CD4-positive, alpha-beta memory T cell (primary cell): ENCODE data around the gene TAPBPL. TPM values are rescaled to one million over a fixed set of nuclear protein-coding genes. Genes with fewer than 3 reads are reported as not detected.

Experiments
- CTCF ChIA-PET: fragments of 350-600 bp; sonication (Branson Sonifier 250); formaldehyde crosslinking; loops from one replicate; lab custom pipeline; 2021; ENCODE audit warnings: inconsistent platforms; ENCODE audit not compliant: partially characterized antibody; lab: Charles Lee
- POLR2A ChIA-PET: fragments of 350-600 bp; sonication (Branson Sonifier 250); formaldehyde crosslinking; loops from one replicate; lab custom pipeline; 2021; ENCODE audit not compliant: partially characterized antibody; lab: Charles Lee
- DNase-seq, 5 donors: peaks; one replicate each; pipeline versions ENCODE4 v3.0.0 to v3.0.0-alpha.2; 2020 to 2022; ENCODE audit warnings: mixed read lengths in 1 of 5
- H3K27ac ChIP-seq: one replicate; pipeline ENCODE4 v1.7.0; 2013; ENCODE audit warnings: low read depth, low read length
- H3K27me3 ChIP-seq: 2 replicates; pipeline ENCODE4 v1.7.0; 2013; ENCODE audit warnings: mild to moderate bottlenecking, low read length, moderate library complexity; ENCODE audit not compliant: insufficient read depth
- H3K36me3 ChIP-seq: 2 replicates; pipeline ENCODE4 v1.7.0; 2013; ENCODE audit warnings: mild to moderate bottlenecking, low read length, moderate library complexity; ENCODE audit not compliant: insufficient read depth
- H3K4me1 ChIP-seq: 2 replicates; pipeline ENCODE4 v1.7.0; 2013; ENCODE audit warnings: mild to moderate bottlenecking, low read length, moderate library complexity; ENCODE audit not compliant: insufficient read depth
- H3K4me3 ChIP-seq, 2 donors: one replicate each; pipeline ENCODE4 v1.7.0; 2013; ENCODE audit warnings: low read length in 2 of 2, mild to moderate bottlenecking in 1 of 2
- H3K9me3 ChIP-seq, 2 donors: one replicate each; pipeline ENCODE4 v1.7.0; 2013; ENCODE audit warnings: low read length in 2 of 2, control low read depth in 1 of 2; ENCODE audit not compliant: control insufficient read depth in 1 of 2
- H3K27ac Mint-ChIP-seq, 7 donors: one replicate each; pipeline ENCODE4 v1.8.0; 2020 to 2021; ENCODE audit warnings: mixed read lengths in 7 of 7, mild to moderate bottlenecking in 6 of 7, inconsistent platforms in 3 of 7, moderate library complexity in 3 of 7
- H3K27me3 Mint-ChIP-seq, 2 donors: one replicate each; pipeline ENCODE4 v1.8.0; 2020 to 2021; ENCODE audit warnings: mixed read lengths in 2 of 2
- H3K36me3 Mint-ChIP-seq, 2 donors: one replicate each; pipeline ENCODE4 v1.8.0; 2020 to 2021; ENCODE audit warnings: mixed read lengths in 2 of 2, inconsistent platforms in 1 of 2, mild to moderate bottlenecking in 1 of 2
- H3K4me1 Mint-ChIP-seq, 4 donors: one replicate each; pipeline ENCODE4 v1.8.0; 2020 to 2021; ENCODE audit warnings: mixed read lengths in 4 of 4, mild to moderate bottlenecking in 1 of 4
- H3K4me3 Mint-ChIP-seq, 8 donors: one replicate each; pipeline ENCODE4 v1.8.0; 2020 to 2021; ENCODE audit warnings: mixed read lengths in 8 of 8, mild to moderate bottlenecking in 7 of 8, moderate library complexity in 6 of 8, inconsistent platforms in 3 of 8
- H3K9me3 Mint-ChIP-seq, 8 donors: one replicate each; pipeline ENCODE4 v1.8.0; 2020 to 2021; ENCODE audit warnings: mixed read lengths in 8 of 8, mild to moderate bottlenecking in 5 of 8, inconsistent platforms in 3 of 8, moderate library complexity in 1 of 8
- intact Hi-C: fragments of 100-400 bp; cut with micrococcal nuclease; formaldehyde crosslinking; loops from one replicate; pipeline ENCODE4 v1.15.1; 2023
- polyA plus RNA-seq, 2 donors: library from polyadenylated mRNA; unstranded; fragments of 300-500 nt; fragmentation: Illumina TruSeq; gene quantifications; one replicate each; pipeline ENCODE4 v1.2.3, GENCODE V29; 2021
- total RNA-seq, 2 experiments: library from RNA; stranded (reverse); gene quantifications; one replicate each; pipeline ENCODE4 v1.2.3, GENCODE V29; 2021

TAPBPL gene
- total and polyA plus RNA-seq, 4 experiments from 2014 or later, result 66.4 to 116 (median 84.6) TPM

- intact Hi-C loops, result loop anchor here (1.0 kb wide), 1 partner anchor 9 kb away; the partner anchor contains the start of gene TAPBPL
- peak in 4 of 5 donors; percentile 41 to 67 (median 52) for DNase-seq
Measured at GRCh38 chr12:6460751-6461371, 9.0 kb downstream of the TAPBPL start.

GRCh38 chr12:6461401-6462233 lies 9.8 kb downstream of the TAPBPL start:
- POLR2A ChIA-PET, result interaction anchor here (0.9 to 10.7 kb wide), 17 partner anchors 9 to 367 kb away, joined by 3 to 728 read pairs (median 9); partner anchors contain the start of genes CD27, GAPDH, IFFO1 and MRPL51
- intact Hi-C loops, result loop anchor here (1.0 to 2.0 kb wide), 4 partner anchors 9 to 127 kb away; partner anchors contain the start of genes CD27, MRPL51 and TAPBPL
- peak overlapping the region in 1 of 2 donors; percentile 42 for H3K4me3 ChIP-seq
- CTCF ChIA-PET, result interaction anchor here (0.7 to 10.5 kb wide), 14 partner anchors 9 to 138 kb away, joined by 3 to 341 read pairs (median 9); partner anchors contain the start of genes CD27, GAPDH, MRPL51 and TAPBPL
- peak; percentile 82 to 96 (median 86) for DNase-seq
- no peaks in the 10 kb centered on the region for H3K27me3 ChIP-seq
- no peaks in the 10 kb centered on the region for H3K9me3 ChIP-seq
- Mint-ChIP-seq H3K4me3 (peak overlapping the region; percentile 53 to 89 (median 80)), H3K27me3 (no peaks in the 10 kb centered on the region), H3K27ac (peak overlapping the region; percentile 90 to 99 (median 98)), H3K9me3 (no peaks in the 10 kb centered on the region), H3K36me3 (peaks cover 55 to 71% of the 10 kb centered on the region in 2 donors), H3K4me1 (peaks cover 65 to 93% (median 80%) of the 10 kb centered on the region in 4 donors)
- H3K36me3 ChIP-seq, result peaks cover 52% of the 10 kb centered on the region
- peak overlapping the region; percentile 82 for H3K27ac ChIP-seq
- peaks cover 89% of the 10 kb centered on the region for H3K4me1 ChIP-seq

More at GRCh38 chr12:6460751-6461371, 9.0 kb downstream of the TAPBPL start:
- H3K4me3 ChIP-seq, result peak overlapping the region; percentile 27 to 42
- no peaks in the 10 kb centered on the region for H3K9me3 ChIP-seq
- ChIA-PET POLR2A (interaction anchor here (1.0 to 10.7 kb wide), 12 partner anchors 10 to 367 kb away, joined by 3 to 728 read pairs (median 58); partner anchors contain the start of genes CD27, GAPDH, IFFO1 and MRPL51), CTCF (interaction anchor here (0.8 to 10.5 kb wide), 10 partner anchors 10 to 138 kb away, joined by 3 to 341 read pairs (median 13); partner anchors contain the start of genes CD27, GAPDH, MRPL51 and TAPBPL)
- Mint-ChIP-seq H3K4me3 (peak overlapping the region; percentile 53 to 89 (median 80)), H3K27ac (peak overlapping the region; percentile 90 to 99 (median 98)), H3K36me3 (peaks cover 58 to 71% of the 10 kb centered on the region in 2 donors), H3K27me3 (no peaks in the 10 kb centered on the region), H3K4me1 (peaks cover 64 to 90% (median 79%) of the 10 kb centered on the region in 4 donors), H3K9me3 (no peaks in the 10 kb centered on the region)
- peaks cover 45% of the 10 kb centered on the region for H3K36me3 ChIP-seq
- peaks cover 82% of the 10 kb centered on the region for H3K4me1 ChIP-seq
- H3K27me3 ChIP-seq, result no peaks in the 10 kb centered on the region
- H3K27ac ChIP-seq, result peak overlapping the region; percentile 82

GRCh38 chr12:6462234-6462995 lies 10.6 kb downstream of the TAPBPL start:
- peak overlapping the region; percentile 53 to 89 (median 80) for H3K4me3 Mint-ChIP-seq
- POLR2A ChIA-PET, result interaction anchor here (0.6 to 10.7 kb wide), 19 partner anchors 8 to 497 kb away, joined by 3 to 728 read pairs (median 8); partner anchors contain the start of genes CD27, GAPDH, IFFO1 and MRPL51
- peaks cover 50 to 71% of the 10 kb centered on the region in 2 donors for H3K36me3 Mint-ChIP-seq
- peak overlapping the region; percentile 90 to 99 (median 98) for H3K27ac Mint-ChIP-seq
- CTCF ChIA-PET, result interaction anchor here (0.7 to 10.5 kb wide), 14 partner anchors 8 to 139 kb away, joined by 3 to 341 read pairs (median 10); partner anchors contain the start of genes CD27, GAPDH, MRPL51 and TAPBPL
- peaks cover 89% of the 10 kb centered on the region for H3K4me1 ChIP-seq
- H3K9me3 ChIP-seq, result no peaks in the 10 kb centered on the region
- no peaks in the 10 kb centered on the region for H3K27me3 ChIP-seq
- intact Hi-C loops, result loop anchor here (1.0 to 2.0 kb wide), 3 partner anchors 18 to 128 kb away; partner anchors contain the start of genes CD27 and MRPL51
- peak in 1 of 5 donors; percentile 80 for DNase-seq
- H3K36me3 ChIP-seq, result peaks cover 45% of the 10 kb centered on the region
- peaks cover 68 to 94% (median 82%) of the 10 kb centered on the region in 4 donors for H3K4me1 Mint-ChIP-seq
- H3K4me3 ChIP-seq, result peak overlapping the region in 1 of 2 donors; percentile 28
- H3K27ac ChIP-seq, result peak overlapping the region; percentile 82
- no peaks in the 10 kb centered on the region for H3K27me3 Mint-ChIP-seq
- H3K9me3 Mint-ChIP-seq, result no peaks in the 10 kb centered on the region

GRCh38 chr12:6463216-6463615 lies 11.4 kb downstream of the TAPBPL start:
- Mint-ChIP-seq H3K27ac (peak overlapping the region; percentile 90 to 99 (median 98)), H3K4me3 (peak overlapping the region; percentile 53 to 89 (median 80)), H3K27me3 (no peaks in the 10 kb centered on the region), H3K4me1 (peaks cover 71 to 97% (median 87%) of the 10 kb centered on the region in 4 donors), H3K9me3 (no peaks in the 10 kb centered on the region), H3K36me3 (peaks cover 50 to 73% of the 10 kb centered on the region in 2 donors)
- peak in 3 of 5 donors; percentile 33 to 60 (median 45) for DNase-seq
- ChIA-PET CTCF (interaction anchor here (0.9 to 10.5 kb wide), 14 partner anchors 15 to 140 kb away, joined by 3 to 341 read pairs (median 8); partner anchors contain the start of genes CD27, GAPDH, MRPL51 and TAPBPL), POLR2A (interaction anchor here (0.7 to 10.7 kb wide), 13 partner anchors 7 to 496 kb away, joined by 3 to 728 read pairs (median 39); partner anchors contain the start of genes CD27, GAPDH, MRPL51 and NCAPD2)
- intact Hi-C loops, result loop anchor here (2.0 kb wide), 2 partner anchors 30 to 128 kb away; partner anchors contain the start of gene MRPL51
- H3K27ac ChIP-seq, result peak overlapping the region; percentile 82
- H3K36me3 ChIP-seq, result peaks cover 37% of the 10 kb centered on the region
- peak overlapping the region; percentile 12 to 28 for H3K4me3 ChIP-seq
- no peaks in the 10 kb centered on the region for H3K9me3 ChIP-seq
- H3K27me3 ChIP-seq, result no peaks in the 10 kb centered on the region
- H3K4me1 ChIP-seq, result peaks cover 92% of the 10 kb centered on the region

- peaks cover 72 to 97% (median 87%) of the 10 kb centered on the region in 4 donors for H3K4me1 Mint-ChIP-seq
- no peaks in the 10 kb centered on the region for H3K27me3 Mint-ChIP-seq
- H3K27ac ChIP-seq, result peak overlapping the region; percentile 82
- no peaks in the 10 kb centered on the region for H3K27me3 ChIP-seq
- CTCF ChIA-PET, result interaction anchor here (0.9 to 10.5 kb wide), 13 partner anchors 15 to 141 kb away, joined by 3 to 341 read pairs (median 9); partner anchors contain the start of genes CD27, GAPDH, MRPL51 and TAPBPL
- POLR2A ChIA-PET, result interaction anchor here (0.6 to 10.7 kb wide), 13 partner anchors 7 to 225 kb away, joined by 3 to 728 read pairs (median 39); partner anchors contain the start of genes CD27, GAPDH, MRPL51 and NCAPD2
- H3K4me1 ChIP-seq, result peaks cover 92% of the 10 kb centered on the region
- peaks cover 31% of the 10 kb centered on the region for H3K36me3 ChIP-seq
- peak overlapping the region; percentile 12 to 28 for H3K4me3 ChIP-seq
- H3K36me3 Mint-ChIP-seq, result peaks cover 46 to 72% of the 10 kb centered on the region in 2 donors
- H3K27ac Mint-ChIP-seq, result peak overlapping the region; percentile 90 to 99 (median 98)
- intact Hi-C loops, result loop anchor here (2.0 kb wide), 2 partner anchors 29 to 129 kb away; partner anchors contain the start of gene MRPL51
- H3K4me3 Mint-ChIP-seq, result peak overlapping the region; percentile 64 to 89 (median 80)
- no peak for DNase-seq
- H3K9me3 ChIP-seq, result no peaks in the 10 kb centered on the region
- H3K9me3 Mint-ChIP-seq, result no peaks in the 10 kb centered on the region
Measured at GRCh38 chr12:6463858-6464257, 12.0 kb downstream of the TAPBPL start.
